GM23248 (cell line): ENCODE results near the gene TMEM237. TPM values are rescaled to one million over a fixed set of nuclear protein-coding genes. Genes with fewer than 3 reads are reported as not detected.

Source experiments
- DNase-seq: peaks from one replicate; pipeline ENCODE4 v3.0.0-alpha.2; 2015
- H2AFZ ChIP-seq: fragments of 200-600 bp; sonication (generic); 2 replicates; pipeline ENCODE4 v1.6.1; 2016; ENCODE audit warnings: antibody characterized with exemption
- H3F3A ChIP-seq: fragments of 200-600 bp; sonication (generic); 2 replicates; pipeline ENCODE4 v1.6.1; 2016; ENCODE audit warnings: mild to moderate bottlenecking, antibody characterized with exemption, mixed run types; ENCODE audit not compliant: insufficient read depth
- H3K27ac ChIP-seq: fragments of 200-600 bp; sonication (generic); 2 replicates; pipeline ENCODE4 v1.5.1; 2016; ENCODE audit warnings: mild to moderate bottlenecking
- H3K27me3 ChIP-seq: fragments of 200-600 bp; sonication (generic); replicated peaks from 2 replicates; pipeline ENCODE4 v1.6.1; 2016; ENCODE audit warnings: mild to moderate bottlenecking; ENCODE audit not compliant: insufficient read depth
- H3K36me3 ChIP-seq: fragments of 200-600 bp; sonication (generic); 2 replicates; pipeline ENCODE4 v1.6.1; 2016; ENCODE audit warnings: low read depth, mild to moderate bottlenecking
- H3K4me1 ChIP-seq: fragments of 200-600 bp; sonication (generic); 2 replicates; pipeline ENCODE4 v1.6.1; 2016; ENCODE audit warnings: mild to moderate bottlenecking; ENCODE audit not compliant: insufficient read depth
- H3K4me2 ChIP-seq: fragments of 200-600 bp; sonication (generic); one replicate; pipeline ENCODE4 v1.6.1; 2016; ENCODE audit warnings: mild to moderate bottlenecking; ENCODE audit not compliant: unreplicated experiment
- H3K4me3 ChIP-seq: fragments of 200-600 bp; sonication (generic); 2 replicates; pipeline ENCODE4 v1.5.1; 2016; ENCODE audit warnings: mild to moderate bottlenecking
- H3K79me2 ChIP-seq: fragments of 200-600 bp; sonication (generic); 2 replicates; pipeline ENCODE4 v1.6.1; 2016; ENCODE audit warnings: mild to moderate bottlenecking; ENCODE audit not compliant: insufficient read depth
- H3K9ac ChIP-seq: fragments of 200-600 bp; sonication (generic); 2 replicates; pipeline ENCODE4 v1.6.1; 2016; ENCODE audit warnings: mild to moderate bottlenecking
- H3K9me2 ChIP-seq: fragments of 200-600 bp; sonication (generic); 2 replicates; pipeline ENCODE4 v1.6.1; 2016; ENCODE audit warnings: mixed run types, mild to moderate bottlenecking, moderate library complexity; ENCODE audit not compliant: insufficient read depth
- H3K9me3 ChIP-seq: fragments of 200-600 bp; sonication (generic); one replicate; pipeline ENCODE4 v1.6.1; 2017; ENCODE audit warnings: low read depth
- H4K20me1 ChIP-seq: fragments of 200-600 bp; sonication (generic); 2 replicates; pipeline ENCODE4 v1.6.0; 2016; ENCODE audit not compliant: insufficient read depth
- EZH2 ChIP-seq: fragments of 200-600 bp; sonication (generic); IDR thresholded peaks from 2 replicates; pipeline ENCODE4 v1.6.1; 2018; ENCODE audit warnings: antibody characterized with exemption, mild to moderate bottlenecking; ENCODE audit not compliant: insufficient read depth, poor library complexity, severe bottlenecking
- EZH2phosphoT487 ChIP-seq: fragments of 200-600 bp; sonication (generic); IDR thresholded peaks from 2 replicates; pipeline ENCODE4 v1.6.1; 2018; ENCODE audit warnings: antibody characterized with exemption, moderate library complexity, mild to moderate bottlenecking, low read depth; ENCODE audit not compliant: insufficient read depth
- WGBS, 2 experiments: methylation state at CpG; one replicate each; pipeline ENCODE4 v1.1.6; 2015 to 2017; ENCODE audit warnings: low lambda C conversion rate in 2 of 2, low coverage in 1 of 2; ENCODE audit errors: missing lambda C conversion rate in 2 of 2; 5-methylcytosine and 5-hydroxymethylcytosine counted together
- in situ Hi-C: fragments of 300-500 bp; cut with MboI; formaldehyde crosslinking; loops from 2 replicates; pipeline ENCODE4 v1.15.0; 2020
- polyA plus RNA-seq: library from polyadenylated mRNA; unstranded; fragments of >200 nt; fragmentation: Nextera tagmentation; extraction: Ambion mirVana; gene quantifications from 2 replicates; pipeline ENCODE4 v1.2.1, GENCODE V29; 2016
- total RNA-seq: library from RNA; depleted of rRNA; stranded (reverse); fragments of >200 nt; shearing (Covaris generic); gene quantifications from 2 replicates; pipeline ENCODE4 v1.2.3, GENCODE V29; 2014; rRNA removed

TMEM237 gene
- 57.5 and 77.5 TPM in 2 replicates for total RNA-seq
- 92.7 and 95.5 TPM in 2 replicates for polyA plus RNA-seq

- peak; percentile 80 for DNase-seq
- H3K27me3 ChIP-seq = no peaks in the 10 kb centered on the region
- H4K20me1 ChIP-seq = no peaks in the 10 kb centered on the region
- in situ Hi-C loops = no loop called here
- H3K4me2 ChIP-seq = peak within 1 kb of the TSS; percentile 94
- H3K9me2 ChIP-seq = no peaks in the 10 kb centered on the region
- H3K9me3 ChIP-seq = no peaks in the 10 kb centered on the region
- H3F3A ChIP-seq = peaks cover 15% of the 10 kb centered on the region; the same call in 1 of the 2 replicates
- H3K4me1 ChIP-seq = peaks cover 15% of the 10 kb centered on the region
- H3K79me2 ChIP-seq = peaks cover 44% of the 10 kb centered on the region
- WGBS, 2 experiments = 1 to 2% methylated on average over 28 to 32 of the region's 41 CpGs
- peak within 1 kb of the TSS; percentile 99 for H3K9ac ChIP-seq
- H3K4me3 ChIP-seq = peak within 1 kb of the TSS; percentile 91
- H3K36me3 ChIP-seq = 0 out of 2 replicates have a peak, but pooled peaks cover 4% of the 10 kb centered on the region
- H2AFZ ChIP-seq = peak within 1 kb of the TSS; percentile 87
- no peak for TF ChIP-seq EZH2phosphoT487
- TF ChIP-seq EZH2 = no peak
- peak within 1 kb of the TSS; percentile 96 for H3K27ac ChIP-seq
Measured at GRCh38 chr2:201643216-201643890, at the start of gene TMEM237. Gene TMEM237 (minus strand): TSS chr2:201643503. CDS start chr2:201643400, 103 bp downstream.

- in situ Hi-C loops = no loop called here
- no peaks in the 10 kb centered on the region for H3K4me1 ChIP-seq
- H2AFZ ChIP-seq = no peak overlapping the region
- no peak for DNase-seq
- H3K4me2 ChIP-seq = no peak overlapping the region
- 91 to 94% methylated on average over 3 of the region's 3 CpGs for WGBS, 2 experiments
- H3K36me3 ChIP-seq = no peaks in the 10 kb centered on the region
- H3K27ac ChIP-seq = no peak overlapping the region
- H3K4me3 ChIP-seq = no peak overlapping the region
- H4K20me1 ChIP-seq = no peaks in the 10 kb centered on the region
- no peak for TF ChIP-seq EZH2phosphoT487
- TF ChIP-seq EZH2 = no peak
- no peak overlapping the region for H3K9ac ChIP-seq
- H3F3A ChIP-seq = no peaks in the 10 kb centered on the region
- H3K9me2 ChIP-seq = no peaks in the 10 kb centered on the region
- H3K9me3 ChIP-seq = no peaks in the 10 kb centered on the region
- H3K27me3 ChIP-seq = no peaks in the 10 kb centered on the region
- H3K79me2 ChIP-seq = no peaks in the 10 kb centered on the region
Measured at GRCh38 chr2:201685156-201685555, 41.9 kb upstream of the TMEM237 start.

GRCh38 chr2:201680743-201681142 is 37.4 kb upstream of the TMEM237 start:
- 65 to 66% methylated on average over 9 of the region's 9 CpGs for WGBS, 2 experiments
- H3K4me2 ChIP-seq = no peak overlapping the region
- no peaks in the 10 kb centered on the region for H3K36me3 ChIP-seq
- TF ChIP-seq EZH2 (no peak), EZH2phosphoT487 (no peak)
- H4K20me1 ChIP-seq = no peaks in the 10 kb centered on the region
- H3K4me1 ChIP-seq = no peaks in the 10 kb centered on the region
- no peaks in the 10 kb centered on the region for H3K27me3 ChIP-seq
- H3K4me3 ChIP-seq = no peak overlapping the region
- H2AFZ ChIP-seq = no peak overlapping the region
- H3K9me2 ChIP-seq = no peaks in the 10 kb centered on the region; the same call in 1 of the 2 replicates
- no peak overlapping the region for H3K9ac ChIP-seq
- H3K9me3 ChIP-seq = no peaks in the 10 kb centered on the region
- no peak overlapping the region for H3K27ac ChIP-seq
- in situ Hi-C loops = no loop called here
- H3F3A ChIP-seq = no peaks in the 10 kb centered on the region
- H3K79me2 ChIP-seq = no peaks in the 10 kb centered on the region
- peak; percentile 7 for DNase-seq

- in situ Hi-C loops = no loop called here
- WGBS, 2 experiments = 59 to 60% methylated on average over 6 of the region's 6 CpGs
- Histone ChIP-seq H3K27ac (no peak overlapping the region), H3K4me3 (no peak overlapping the region), H3K4me1 (no peaks in the 10 kb centered on the region), H3K27me3 (no peaks in the 10 kb centered on the region), H3K36me3 (no peaks in the 10 kb centered on the region), H3K9ac (no peak overlapping the region), H2AFZ (no peak overlapping the region), H3K4me2 (no peak overlapping the region), H3K9me2 (no peaks in the 10 kb centered on the region; the same call in 1 of the 2 replicates), H3K9me3 (no peaks in the 10 kb centered on the region), H4K20me1 (no peaks in the 10 kb centered on the region), H3K79me2 (no peaks in the 10 kb centered on the region), H3F3A (no peaks in the 10 kb centered on the region)
- DNase-seq = peak; percentile 6
- no peak for TF ChIP-seq EZH2
- no peak for TF ChIP-seq EZH2phosphoT487
Measured at GRCh38 chr2:201678401-201678800, 35.1 kb upstream of the TMEM237 start.
